Right lung (tissue), 10 donors: Measurements from ENCODE around the gene EIF4ENIF1. TPM values are rescaled to one million over a fixed set of nuclear protein-coding genes. Genes with fewer than 3 reads are reported as not detected.
A peak's percentile ranks its signal among the peaks of the same experiment; 100 is the strongest.
"Not testable (repeated sequence)": the region's sequence is repeated elsewhere in the genome, so short reads cannot be mapped to it uniquely, and the experiment has no call there.

Experiments
- DNase-seq, 2 donors: peaks; one replicate each; pipeline ENCODE4 v3.0.0-alpha.2; 2013
- long read RNA-seq, 8 donors: transcript quantifications; one replicate each; lab custom pipeline, GENCODE V29; 2026
- polyA plus RNA-seq, 5 donors: library from polyadenylated mRNA; unstranded; fragments of 120-200 nt; gene quantifications; one replicate each; pipeline versions ENCODE4 v1.2.1 to v1.2.3, GENCODE V29; 2013; ENCODE audit warnings: inconsistent platforms in 1 of 5, low replicate concordance in 1 of 5; ENCODE audit not compliant: insufficient read length in 5 of 5, insufficient read depth in 1 of 5

Gene EIF4ENIF1
- polyA plus RNA-seq: 10 to 100 TPM; 39.7 to 50.2 (median 45.6) TPM
- long read RNA-seq, donor 1, partial matches to known transcripts: 0 of 1 reads
- long read RNA-seq, donor 1, other reads (novel, unspliced or antisense): 0 of 1 reads
- long read RNA-seq, donor 2, partial matches to known transcripts: 5 of 5 reads
- long read RNA-seq, donor 2, other reads (novel, unspliced or antisense): 0 of 5 reads
- long read RNA-seq, donor 3, partial matches to known transcripts: 27 of 30 reads
- long read RNA-seq, donor 3, other reads (novel, unspliced or antisense): 0 of 30 reads
- long read RNA-seq, donor 4, partial matches to known transcripts: 9 of 9 reads
- long read RNA-seq, donor 4, other reads (novel, unspliced or antisense): 0 of 9 reads
- long read RNA-seq, donor 5, partial matches to known transcripts: 0 of 5 reads
- long read RNA-seq, donor 5, other reads (novel, unspliced or antisense): 0 of 5 reads
- long read RNA-seq, donor 6, partial matches to known transcripts: 5 of 7 reads
- long read RNA-seq, donor 6, other reads (novel, unspliced or antisense): 0 of 7 reads
- long read RNA-seq, donor 7, partial matches to known transcripts: 0 of 2 reads
- long read RNA-seq, donor 7, other reads (novel, unspliced or antisense): 0 of 2 reads
- long read RNA-seq, donor 8: 0 reads

DNA sequence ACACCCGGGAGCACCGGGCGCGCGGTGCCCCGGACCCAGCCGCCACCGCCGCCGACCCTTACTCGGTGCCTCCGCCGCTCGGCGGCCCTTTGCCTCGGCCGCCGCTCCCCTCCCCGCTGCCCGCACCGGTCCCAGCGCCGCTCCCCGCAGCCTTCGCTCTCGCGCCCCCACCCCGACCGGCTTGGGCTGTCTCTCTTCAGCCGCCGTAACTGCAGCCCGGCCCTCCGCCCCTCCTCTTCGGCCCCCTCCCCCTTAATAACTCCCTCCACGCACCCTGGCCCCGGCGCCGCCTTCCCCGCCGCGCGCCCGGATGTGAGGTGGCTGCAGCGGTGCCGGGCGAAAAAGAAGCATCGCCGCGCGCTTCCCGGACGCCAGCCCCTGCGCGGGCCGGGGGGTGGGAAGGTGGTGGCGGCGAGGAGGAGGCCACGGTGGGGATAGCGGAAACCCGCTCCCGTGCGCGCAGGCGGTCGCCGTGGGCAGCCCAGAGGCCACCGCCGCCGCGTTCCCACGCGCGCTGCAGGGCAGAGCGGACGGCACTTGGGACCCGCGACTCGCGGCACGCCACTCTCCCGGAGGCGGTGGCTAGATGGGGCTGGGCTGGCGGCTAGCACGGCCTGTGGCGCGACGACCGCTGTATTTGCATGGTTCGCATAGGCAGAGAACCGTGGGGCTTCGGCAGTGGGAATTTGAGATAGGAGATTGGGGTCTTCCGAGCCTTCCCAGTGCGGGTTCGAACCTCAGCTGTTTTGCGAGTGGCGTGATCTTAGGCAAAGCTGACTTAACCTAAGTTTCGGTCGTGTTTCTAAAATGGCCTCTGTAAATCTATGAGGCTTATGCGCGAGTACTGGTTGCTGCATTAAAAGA is at the start of gene EIF4ENIF1:
TSS of gene EIF4ENIF1 (minus strand) at position 211 of the 864 bp plus-strand sequence. CDS start 1,124 bp downstream, outside the sequence.
- DNase-seq: peak; percentile 87 to 92

GRCh38 chr22:31538815-31539214 is 49.2 kb upstream of the EIF4ENIF1 start:
- no peak for DNase-seq

GRCh38 chr22:31537019-31537535 is 47.4 kb upstream of the EIF4ENIF1 start:
- no peak for DNase-seq

GRCh38 chr22:31533374-31533773 is 43.7 kb upstream of the EIF4ENIF1 start:
- DNase-seq: no peak

DNA sequence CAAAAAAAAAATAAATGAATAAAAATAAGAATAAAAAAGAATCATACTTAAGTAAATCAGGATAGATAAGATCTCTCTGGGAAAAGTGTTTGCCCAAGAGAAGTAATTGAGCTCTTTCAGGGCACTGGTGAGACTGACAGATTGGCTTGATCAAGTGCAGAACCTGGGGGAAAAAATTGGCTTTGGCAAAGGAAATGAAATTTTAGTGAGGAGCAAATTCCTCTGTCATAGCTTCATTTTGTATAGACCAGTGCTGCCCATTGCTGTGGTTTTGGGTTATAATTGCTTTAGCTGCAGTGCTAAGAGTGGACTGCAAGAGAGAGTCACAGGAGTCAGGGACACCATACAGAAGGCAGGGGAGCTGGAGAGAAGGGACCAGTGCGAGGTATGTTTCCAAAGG is 42.4 kb upstream of the EIF4ENIF1 start:
- no peak for DNase-seq

GRCh38 chr22:31530823-31531195 is 41.2 kb upstream of the EIF4ENIF1 start:
- peak in 1 of 2 donors; percentile 7 for DNase-seq

DNA sequence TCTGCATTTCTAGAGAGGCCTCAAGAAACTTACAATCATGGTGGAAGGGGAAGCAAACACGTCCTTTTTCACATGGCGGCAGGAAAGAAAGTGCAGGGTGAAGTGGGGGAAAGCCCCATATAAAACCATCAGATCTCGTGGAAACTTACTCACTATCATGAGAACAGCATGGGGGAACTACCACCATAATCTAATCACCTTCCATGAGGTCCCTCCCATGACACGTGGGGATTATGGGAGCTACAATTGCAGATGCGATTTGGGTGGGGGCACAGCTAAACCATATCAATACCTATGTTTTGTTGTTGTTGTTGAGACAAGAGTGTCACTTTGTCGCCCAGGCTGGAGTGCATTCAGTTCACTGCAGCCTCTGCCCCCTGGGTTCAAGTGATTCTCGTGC is 36.6 kb upstream of the EIF4ENIF1 start:
- no peak for DNase-seq

DNA sequence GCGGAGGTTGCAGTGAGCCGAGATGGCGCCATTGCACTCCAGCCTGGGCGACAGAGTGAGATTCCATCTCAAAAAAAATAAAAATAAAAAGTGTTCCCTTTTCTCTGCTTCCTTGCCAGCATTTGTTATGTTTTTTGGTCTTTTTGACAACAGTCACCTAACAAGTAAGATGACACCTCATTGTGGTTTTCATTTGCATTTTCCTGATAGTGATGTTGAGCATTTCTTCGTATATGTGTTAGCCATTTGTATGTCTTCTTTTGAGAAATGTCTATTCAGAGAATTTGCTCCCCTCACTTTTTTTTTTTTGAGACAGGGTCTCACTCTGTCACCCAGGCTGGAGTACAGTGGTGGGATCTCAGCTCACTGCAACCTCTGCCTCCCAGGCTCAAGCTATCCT is 34.5 kb upstream of the EIF4ENIF1 start:
- not testable (repeated sequence) for DNase-seq

DNA sequence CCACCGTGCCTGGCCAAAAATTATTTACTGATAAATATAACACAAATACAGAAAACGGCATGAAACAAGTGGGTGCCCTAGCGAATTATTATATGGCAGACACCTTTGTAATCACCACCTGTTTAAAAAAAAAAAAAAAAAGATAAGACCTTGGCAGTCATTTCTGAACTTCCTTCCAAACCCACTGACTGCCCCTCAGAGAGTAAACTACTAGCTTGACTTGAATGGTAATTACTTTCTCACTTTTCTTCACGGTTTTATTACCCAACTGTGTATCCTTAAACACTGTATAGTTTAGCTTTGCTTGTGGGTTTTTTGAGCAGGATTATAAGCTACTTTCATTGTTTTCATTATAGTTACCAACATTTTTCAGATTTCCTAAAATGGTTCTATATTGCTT is 30.4 kb upstream of the EIF4ENIF1 start:
- DNase-seq: no peak

GRCh38 chr22:31509061-31509762 is 19.6 kb upstream of the EIF4ENIF1 start:
- DNase-seq: no peak

DNA sequence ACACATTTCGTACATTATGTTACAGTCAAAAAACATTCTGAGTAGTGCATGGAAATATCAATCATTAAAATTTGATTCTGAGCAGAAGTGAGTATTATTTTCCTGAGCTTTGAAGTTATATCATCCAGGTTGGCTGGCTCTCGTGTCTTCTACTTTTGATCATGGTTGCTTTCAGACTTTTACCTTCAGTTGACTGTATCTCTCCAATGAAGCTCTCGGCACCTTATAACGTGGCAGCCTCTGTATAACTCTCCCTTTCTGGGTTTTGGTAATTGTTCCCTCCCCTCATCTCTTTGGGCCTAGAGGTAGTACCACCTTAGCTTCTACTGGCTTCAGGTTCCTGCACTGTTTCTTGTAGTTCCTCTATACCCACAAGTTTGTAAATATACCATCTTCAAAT is 18.9 kb upstream of the EIF4ENIF1 start:
- no peak for DNase-seq

DNA sequence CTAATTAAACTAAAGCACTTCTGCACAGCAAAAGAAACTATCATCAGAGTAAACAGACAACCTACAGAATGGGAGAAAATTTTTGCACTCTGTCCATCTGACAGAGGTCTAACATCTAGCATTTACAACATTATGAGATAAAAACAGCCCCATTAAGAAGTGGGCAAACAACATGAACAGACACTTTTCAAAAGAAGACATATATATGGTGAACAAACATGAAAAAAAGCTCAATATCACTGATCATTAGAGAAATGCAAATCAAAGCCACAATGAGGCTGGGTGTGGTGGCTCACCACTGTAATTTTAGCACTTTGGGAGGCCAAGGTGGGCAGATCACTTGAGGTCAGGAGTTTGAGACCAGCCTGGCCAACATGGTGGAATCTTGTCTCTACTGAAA is 17.9 kb upstream of the EIF4ENIF1 start:
- DNase-seq: not testable (repeated sequence)

GRCh38 chr22:31504282-31504681 is 14.6 kb upstream of the EIF4ENIF1 start:
- no peak for DNase-seq

DNA sequence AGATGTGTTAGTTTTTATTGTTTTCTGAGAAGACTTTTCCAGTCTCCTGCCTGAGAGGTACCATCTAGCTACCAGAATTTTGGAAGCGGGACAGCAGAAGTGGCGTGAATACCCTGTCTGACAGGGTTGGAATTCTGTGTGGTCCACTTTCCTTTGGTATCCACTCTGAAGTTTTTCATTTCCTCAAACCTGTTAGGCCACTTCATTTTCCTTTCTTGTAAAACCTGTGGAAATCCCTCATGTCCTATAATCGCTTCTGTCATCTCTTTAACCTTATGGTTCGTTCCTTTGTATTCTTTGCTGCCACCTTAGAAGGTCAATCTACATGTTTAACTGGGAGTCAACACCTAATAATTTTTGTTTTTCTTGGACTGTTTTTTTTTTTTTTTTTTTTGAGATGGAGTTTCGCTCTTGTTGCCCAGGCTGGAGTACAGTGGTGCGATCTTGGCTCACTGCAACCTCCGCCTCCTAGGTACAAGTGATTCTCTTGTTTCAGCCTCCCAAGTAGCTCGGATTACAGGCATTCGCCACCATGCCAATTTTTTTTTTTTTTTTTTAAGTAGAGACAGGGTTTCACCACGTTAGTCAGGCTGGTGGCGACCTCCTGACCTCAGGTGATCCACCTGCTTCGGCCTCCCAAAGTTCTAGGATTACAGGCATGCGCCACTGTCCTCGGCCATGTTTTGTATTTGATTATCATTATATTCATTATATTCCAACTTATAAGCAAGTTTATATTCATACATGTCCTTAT is 13.7 kb upstream of the EIF4ENIF1 start:
- no peak for DNase-seq

DNA sequence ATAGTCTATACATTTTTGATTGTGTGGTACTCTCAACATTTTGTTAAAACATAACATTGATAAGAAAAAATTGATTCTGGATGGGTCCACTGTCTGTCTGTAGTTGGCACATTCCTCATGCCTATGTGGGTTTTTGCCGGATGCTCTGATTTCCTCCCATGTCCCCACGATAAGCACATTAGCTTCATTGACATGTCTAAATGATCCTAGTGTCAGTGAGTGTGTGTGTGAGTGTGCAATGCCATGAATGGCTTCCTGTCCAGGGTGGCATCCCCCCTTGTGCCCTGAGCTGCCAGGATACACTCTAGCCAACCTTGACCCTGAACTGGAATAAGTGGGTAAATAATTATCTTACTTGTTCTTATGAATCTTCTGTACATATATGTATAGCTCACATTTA is 12.1 kb upstream of the EIF4ENIF1 start:
- DNase-seq: no peak

DNA sequence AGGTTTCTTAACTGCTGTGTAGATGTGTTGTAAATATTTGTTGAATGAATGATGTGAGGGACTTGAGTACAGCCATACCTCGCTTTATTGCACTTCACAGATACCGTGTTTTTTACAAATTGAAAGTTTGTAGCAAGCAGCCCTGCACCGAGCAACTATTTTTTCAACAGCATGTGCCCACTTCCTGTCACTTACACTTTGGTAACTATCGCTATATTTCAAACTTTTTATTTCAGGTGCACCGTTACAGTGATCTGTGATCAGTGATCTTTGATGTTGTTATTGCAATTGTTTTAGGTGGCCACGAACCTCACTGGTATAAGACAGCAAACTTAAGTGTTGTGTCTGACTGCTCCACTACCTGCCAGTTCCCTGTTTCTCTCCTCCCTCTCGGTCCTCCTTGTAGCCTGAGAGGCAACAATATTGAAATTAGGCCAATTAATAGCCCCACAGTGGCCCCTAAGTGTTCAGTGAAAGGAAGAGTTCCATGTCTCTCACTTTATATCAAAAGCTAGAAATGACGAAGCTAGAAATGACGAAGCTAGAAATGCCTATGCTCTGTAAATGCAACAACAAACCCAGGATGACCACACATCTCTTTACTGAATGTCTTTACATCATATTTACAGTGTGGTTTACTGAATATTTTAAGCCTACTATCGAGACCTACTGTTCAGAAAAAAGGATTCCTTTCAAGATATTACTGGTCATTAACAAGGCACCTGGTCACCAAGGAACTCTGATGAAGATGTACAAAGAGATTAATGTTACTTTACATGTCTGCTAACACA is 7.7 kb upstream of the EIF4ENIF1 start:
- no peak for DNase-seq

- no peak for DNase-seq
Measured at GRCh38 chr22:31496735-31497146, 7.1 kb upstream of the EIF4ENIF1 start.

GRCh38 chr22:31496007-31496734 is 6.5 kb upstream of the EIF4ENIF1 start, which contains the start of gene SFI1:
Gene SFI1, plus strand, starts transcription at chr22:31496536. Its CDS starts 11,749 bp downstream, at chr22:31508285.
- peak; percentile 85 for DNase-seq

- no peak for DNase-seq
Measured at GRCh38 chr22:31495343-31495742, 5.7 kb upstream of the EIF4ENIF1 start.
